Fibroblast of lung (primary cell): ENCODE results near the gene RPS6KA2. TPM values are rescaled to one million over a fixed set of nuclear protein-coding genes. Genes with fewer than 3 reads are reported as not detected.

Experiments
- DNase-seq, 2 donors: peaks; one replicate each; pipeline versions ENCODE4 v3.0.0 to v3.0.0-alpha.2; 2010; ENCODE audit warnings: low read depth in 2 of 2
- H2AFZ ChIP-seq: 2 replicates; pipeline ENCODE4 v1.5.1; 2012; ENCODE audit warnings: low read length, control low read depth, inconsistent platforms
- H3K27ac ChIP-seq: 2 replicates; pipeline ENCODE4 v1.5.1; 2011; ENCODE audit warnings: low read length, control low read depth; ENCODE audit not compliant: insufficient read depth
- H3K27me3 ChIP-seq: 2 replicates; pipeline ENCODE4 v1.5.1; 2011; ENCODE audit warnings: mild to moderate bottlenecking, low read length; ENCODE audit not compliant: control insufficient read depth, insufficient read depth
- H3K36me3 ChIP-seq: 2 replicates; pipeline ENCODE4 v1.5.1; 2011; ENCODE audit warnings: low read length; ENCODE audit not compliant: control insufficient read depth, insufficient read depth
- H3K4me1 ChIP-seq: 2 replicates; pipeline ENCODE4 v1.5.1; 2011; ENCODE audit warnings: low read length; ENCODE audit not compliant: control insufficient read depth, insufficient read depth; ENCODE audit errors: extremely low read depth
- H3K4me2 ChIP-seq: 2 replicates; pipeline ENCODE4 v1.5.1; 2011; ENCODE audit warnings: low read length, control low read depth; ENCODE audit not compliant: insufficient read depth; ENCODE audit errors: extremely low read depth
- H3K4me3 ChIP-seq, 4 experiments: fragments of 200-600 bp in 1 of 4; sonication (generic) in 1 of 4; replicated peaks in 1 of 4; 2 replicates each; pipeline ENCODE4 v1.5.1; 2011 to 2016; ENCODE audit warnings: low read length in 4 of 4, low read depth in 3 of 4, mild to moderate bottlenecking in 3 of 4, control low read depth in 2 of 4, inconsistent platforms in 1 of 4, mixed read lengths in 1 of 4; ENCODE audit not compliant: insufficient read depth in 1 of 4; ENCODE audit errors: control extremely low read depth in 1 of 4
- H3K79me2 ChIP-seq: 2 replicates; pipeline ENCODE4 v1.5.1; 2012; ENCODE audit warnings: mild to moderate bottlenecking, low read length, inconsistent platforms; ENCODE audit not compliant: control insufficient read depth, insufficient read depth
- H3K9ac ChIP-seq: 2 replicates; pipeline ENCODE4 v1.5.1; 2011; ENCODE audit warnings: mild to moderate bottlenecking, low read length, control low read depth; ENCODE audit not compliant: insufficient read depth
- H3K9me3 ChIP-seq: 2 replicates; pipeline ENCODE4 v1.5.1; 2012; ENCODE audit warnings: low read depth, low read length; ENCODE audit not compliant: control insufficient read depth, insufficient read depth
- H4K20me1 ChIP-seq: 2 replicates; pipeline ENCODE4 v1.5.1; 2011; ENCODE audit warnings: low read length; ENCODE audit not compliant: control insufficient read depth, insufficient read depth; ENCODE audit errors: extremely low read depth
- EZH2 ChIP-seq: IDR thresholded peaks from 2 replicates; pipeline ENCODE4 v1.5.1; 2012; ENCODE audit warnings: low read length, control low read depth, mild to moderate bottlenecking; ENCODE audit errors: missing control alignments
- polyA plus RNA-seq, 2 donors: library from polyadenylated mRNA; depleted of rRNA in 1 of 2; stranded (reverse) in 1 of 2; unstranded in 1 of 2; fragments of >200 nt; gene quantifications; 2 replicates each; pipeline ENCODE4 v1.2.1, GENCODE V29; 2011 to 2012; ENCODE audit warnings: missing spikeins in 1 of 2
- total RNA-seq: library from RNA; depleted of rRNA; stranded (reverse); fragments of >200 nt; gene quantifications from 2 replicates; pipeline ENCODE4 v1.2.1, GENCODE V29; 2014
- TF ChIP-seq, protein P1 (sequence below), 2 donors: IDR thresholded peaks in 1 of 2; conservative IDR thresholded peaks in 1 of 2; 1 replicate in 1 of 2; 2 replicates in 1 of 2; pipeline ENCODE4 v1.5.1; 2011 to 2012; ENCODE audit warnings: low read length in 2 of 2, control low read depth in 1 of 2, inconsistent platforms in 1 of 2, low read depth in 1 of 2, mild to moderate bottlenecking in 1 of 2

Gene RPS6KA2
- total and polyA plus RNA-seq, 2 donors (not counting 1 experiment from before 2014, with no cell fraction given): 66.8 to 116 TPM

DNA sequence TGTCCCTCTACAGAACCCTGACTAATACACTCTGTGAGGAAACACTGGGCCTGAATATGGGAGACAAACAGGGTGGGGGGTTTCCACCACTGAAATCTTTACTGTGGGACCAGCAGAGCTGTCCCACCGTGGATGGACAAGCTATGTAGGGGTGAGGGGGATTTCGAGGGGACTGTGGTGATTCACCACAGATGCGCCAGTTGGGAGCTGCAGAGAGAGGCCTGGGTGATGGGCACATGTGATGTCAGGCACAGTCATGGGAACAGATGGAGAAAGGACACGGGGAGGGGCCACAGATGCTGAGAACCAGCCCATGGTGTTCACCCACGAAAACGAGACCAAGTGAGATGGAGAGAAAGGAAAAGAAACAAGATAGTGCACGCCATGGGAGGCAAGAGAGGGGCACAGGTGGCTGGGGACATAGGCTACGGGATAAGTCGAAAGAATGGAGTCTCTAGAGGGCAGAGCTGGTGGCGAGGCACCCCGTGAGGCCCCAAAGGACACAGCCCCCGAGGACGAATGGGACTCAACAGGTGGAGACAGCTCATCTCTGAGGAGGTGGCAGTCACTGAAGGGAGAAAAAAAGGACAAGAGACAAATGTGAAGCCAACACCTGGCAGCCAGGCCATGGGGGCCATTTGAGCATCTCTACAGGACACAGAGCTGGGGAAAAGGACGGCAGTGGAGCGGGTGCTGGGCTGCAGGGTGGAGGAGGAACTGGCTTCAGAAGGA lies 30.1 kb downstream of the RPS6KA2 start:
- TF ChIP-seq EZH2: no peak
- TF ChIP-seq, protein P1, sequence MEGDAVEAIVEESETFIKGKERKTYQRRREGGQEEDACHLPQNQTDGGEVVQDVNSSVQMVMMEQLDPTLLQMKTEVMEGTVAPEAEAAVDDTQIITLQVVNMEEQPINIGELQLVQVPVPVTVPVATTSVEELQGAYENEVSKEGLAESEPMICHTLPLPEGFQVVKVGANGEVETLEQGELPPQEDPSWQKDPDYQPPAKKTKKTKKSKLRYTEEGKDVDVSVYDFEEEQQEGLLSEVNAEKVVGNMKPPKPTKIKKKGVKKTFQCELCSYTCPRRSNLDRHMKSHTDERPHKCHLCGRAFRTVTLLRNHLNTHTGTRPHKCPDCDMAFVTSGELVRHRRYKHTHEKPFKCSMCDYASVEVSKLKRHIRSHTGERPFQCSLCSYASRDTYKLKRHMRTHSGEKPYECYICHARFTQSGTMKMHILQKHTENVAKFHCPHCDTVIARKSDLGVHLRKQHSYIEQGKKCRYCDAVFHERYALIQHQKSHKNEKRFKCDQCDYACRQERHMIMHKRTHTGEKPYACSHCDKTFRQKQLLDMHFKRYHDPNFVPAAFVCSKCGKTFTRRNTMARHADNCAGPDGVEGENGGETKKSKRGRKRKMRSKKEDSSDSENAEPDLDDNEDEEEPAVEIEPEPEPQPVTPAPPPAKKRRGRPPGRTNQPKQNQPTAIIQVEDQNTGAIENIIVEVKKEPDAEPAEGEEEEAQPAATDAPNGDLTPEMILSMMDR (conservative IDR thresholded peaks at IDR 0.05 in 1 of 2, IDR thresholded peaks at IDR 0.05 in 1 of 2; ENCODE audit: low read depth in 1 of 2, low read length in 2 of 2): no peak
- DNase-seq: no peak
- no peaks in the 10 kb centered on the region for H3K27me3 ChIP-seq
- no peak overlapping the region for H3K4me3 ChIP-seq
- H3K27ac ChIP-seq: peak overlapping the region; percentile 79
- peaks cover 2% of the 10 kb centered on the region for H3K36me3 ChIP-seq
- no peak overlapping the region for H3K4me2 ChIP-seq
- no peaks in the 10 kb centered on the region for H4K20me1 ChIP-seq
- no peak overlapping the region for H3K9ac ChIP-seq
- no peaks in the 10 kb centered on the region for H3K9me3 ChIP-seq
- peaks cover 38% of the 10 kb centered on the region for H3K4me1 ChIP-seq
- H2AFZ ChIP-seq: no peak overlapping the region
- peaks cover 32% of the 10 kb centered on the region for H3K79me2 ChIP-seq

DNA sequence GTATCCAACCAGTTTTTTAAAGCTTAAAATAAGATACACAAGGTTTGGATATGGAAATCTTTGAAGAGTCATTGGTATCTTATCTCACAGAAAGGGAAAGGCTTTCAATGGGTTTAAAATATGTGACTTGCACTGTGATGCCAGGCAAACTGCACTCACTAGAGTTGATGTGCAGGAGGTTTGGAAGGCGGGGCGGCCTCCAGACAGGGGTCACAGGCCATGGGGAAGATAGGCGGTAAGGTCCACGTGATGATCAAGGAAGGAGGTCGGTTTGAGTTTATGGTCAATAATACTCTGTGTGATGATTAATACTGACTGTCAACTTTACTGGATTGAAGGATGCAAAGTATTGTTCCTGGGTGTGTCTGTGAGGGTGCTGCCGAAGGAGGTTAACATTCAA lies 31.1 kb downstream of the RPS6KA2 start:
- Histone ChIP-seq H4K20me1 (no peaks in the 10 kb centered on the region), H3K4me3 (no peak overlapping the region), H3K9ac (no peak overlapping the region), H3K27ac (peak overlapping the region; percentile 79), H2AFZ (no peak overlapping the region), H3K27me3 (no peaks in the 10 kb centered on the region), H3K36me3 (peaks cover 2% of the 10 kb centered on the region), H3K4me1 (peaks cover 38% of the 10 kb centered on the region), H3K4me2 (no peak overlapping the region), H3K9me3 (no peaks in the 10 kb centered on the region), H3K79me2 (peaks cover 36% of the 10 kb centered on the region)
- TF ChIP-seq, protein P1 (conservative IDR thresholded peaks at IDR 0.05 in 1 of 2, IDR thresholded peaks at IDR 0.05 in 1 of 2; ENCODE audit: low read depth in 1 of 2, low read length in 2 of 2): no peak
- TF ChIP-seq EZH2: no peak
- DNase-seq: no peak

DNA sequence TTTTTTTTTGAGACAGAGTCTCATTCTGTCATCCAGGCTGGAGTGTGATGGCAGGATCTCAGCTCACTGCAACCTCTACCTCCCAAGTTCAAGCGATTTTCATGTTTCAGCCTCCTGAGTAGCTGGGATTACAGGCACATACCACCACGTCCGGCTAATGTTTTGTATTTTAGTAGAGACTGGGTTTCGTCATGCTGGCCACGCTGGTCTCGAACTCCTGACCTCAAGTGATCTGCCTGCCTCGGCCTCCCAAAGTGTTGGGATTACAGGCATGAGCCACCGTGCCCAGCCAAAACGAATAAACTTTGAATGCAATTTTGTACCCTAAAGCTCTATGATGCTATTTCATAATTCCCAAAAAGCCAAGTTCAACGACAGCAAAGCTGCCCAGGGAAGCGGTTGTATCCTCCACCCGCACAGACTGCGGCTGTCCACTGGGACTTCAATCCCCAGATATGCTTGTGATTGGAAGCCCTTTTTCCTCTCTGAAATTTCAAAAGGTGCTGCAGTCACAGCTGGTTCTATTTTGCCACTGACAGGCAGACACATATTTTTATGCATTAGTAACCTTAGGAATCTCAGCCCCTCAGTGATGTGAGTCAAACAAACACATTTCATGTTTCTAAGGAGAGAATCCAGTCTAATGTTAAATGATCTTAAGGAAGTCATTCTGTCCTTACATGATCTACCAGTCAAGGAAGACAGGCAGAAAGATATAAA lies 31.8 kb downstream of the RPS6KA2 start:
- DNase-seq: peak; percentile 67 to 94
- peaks cover 39% of the 10 kb centered on the region for H3K79me2 ChIP-seq
- H3K4me2 ChIP-seq: peak overlapping the region; percentile 56
- H3K36me3 ChIP-seq: peaks cover 2% of the 10 kb centered on the region
- no peak overlapping the region for H3K4me3 ChIP-seq
- H3K9ac ChIP-seq: no peak overlapping the region
- H3K27me3 ChIP-seq: no peaks in the 10 kb centered on the region
- no peak for TF ChIP-seq EZH2
- TF ChIP-seq, protein P1 (conservative IDR thresholded peaks at IDR 0.05 in 1 of 2, IDR thresholded peaks at IDR 0.05 in 1 of 2; ENCODE audit: low read depth in 1 of 2, low read length in 2 of 2): no peak
- no peaks in the 10 kb centered on the region for H4K20me1 ChIP-seq
- H3K4me1 ChIP-seq: peaks cover 38% of the 10 kb centered on the region
- H3K9me3 ChIP-seq: no peaks in the 10 kb centered on the region
- H2AFZ ChIP-seq: no peak overlapping the region
- peak overlapping the region; percentile 81 for H3K27ac ChIP-seq
